ENCODE measurements around the gene FXYD7.
"Not testable (repeated sequence)": the region's sequence is repeated elsewhere in the genome, so short reads cannot be mapped to it uniquely, and the experiment has no call there.

FXYD7 gene

DNA sequence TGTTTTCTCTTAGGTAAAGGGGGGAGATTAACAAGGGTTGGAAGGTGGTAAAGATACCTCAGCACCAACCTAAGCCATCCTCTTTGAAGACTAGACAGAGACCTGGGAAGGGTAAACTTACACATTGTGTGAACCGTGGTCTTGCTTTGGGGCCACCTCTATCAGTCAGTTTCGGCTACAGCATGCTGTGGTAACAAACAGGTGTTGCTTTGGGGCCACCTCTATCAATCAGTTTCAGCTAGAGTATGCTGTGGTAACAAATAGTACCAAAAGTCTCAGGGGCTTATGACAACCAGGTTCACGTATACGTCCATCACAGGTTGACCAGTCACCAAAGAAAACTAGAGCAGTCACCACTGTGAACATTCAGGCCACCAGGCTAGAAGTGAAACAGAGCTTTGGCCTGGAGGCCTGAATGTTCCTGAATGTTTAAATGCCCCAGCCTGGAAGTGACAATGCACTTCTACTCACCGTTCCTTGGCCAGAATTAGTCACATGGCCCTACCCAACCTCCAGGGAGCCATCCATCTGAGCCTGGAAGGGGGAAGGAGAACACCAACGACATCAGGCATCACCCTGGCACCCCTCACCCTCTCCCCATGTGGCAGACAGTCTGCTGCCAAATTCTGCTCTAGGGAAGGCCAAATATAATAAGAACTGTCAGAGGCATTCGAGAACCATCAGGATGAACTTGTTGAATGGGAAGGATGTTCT is 3.8 kb downstream of the FXYD7 start:
- no peak for DNase-seq

DNA sequence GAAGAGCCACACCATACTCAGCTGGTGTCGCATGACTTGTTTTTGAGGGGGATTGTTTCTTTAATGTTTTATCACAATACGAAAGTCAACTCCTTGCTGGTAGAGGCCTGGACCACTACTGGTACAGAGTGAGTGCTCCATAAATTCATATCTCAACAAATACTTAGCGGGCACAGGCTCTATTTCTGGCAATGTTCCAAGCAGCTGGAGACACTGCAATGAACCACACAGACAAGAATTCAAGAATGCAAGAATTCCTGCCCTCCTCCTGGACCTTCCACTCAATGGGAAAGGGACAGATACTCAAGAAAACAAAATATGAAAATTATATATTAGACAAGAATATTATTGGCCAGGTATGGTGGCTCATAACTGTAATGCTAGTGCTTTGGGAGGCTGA is 6.4 kb downstream of the FXYD7 start:
- DNase-seq = no peak

DNA sequence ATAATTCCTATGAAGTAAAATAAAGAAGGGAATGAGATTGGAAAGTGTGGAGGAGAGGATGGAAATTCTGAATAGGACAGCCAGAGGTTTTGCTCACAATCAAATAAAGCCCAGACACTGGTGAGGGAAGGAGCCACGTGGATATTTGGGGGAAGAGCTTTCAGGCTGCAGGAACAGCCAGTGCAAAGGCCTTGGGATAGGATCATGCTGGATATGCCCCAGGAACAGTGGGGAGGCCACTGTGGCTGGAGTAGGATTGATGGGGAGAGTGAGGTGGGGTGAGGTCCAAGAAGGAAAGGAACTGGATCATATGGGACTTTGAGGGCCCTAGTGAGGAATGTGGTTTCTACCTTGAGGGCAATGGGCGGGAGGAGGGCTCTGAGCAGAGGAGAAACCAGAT is 7.4 kb downstream of the FXYD7 start:
- DNase-seq = no peak

DNA sequence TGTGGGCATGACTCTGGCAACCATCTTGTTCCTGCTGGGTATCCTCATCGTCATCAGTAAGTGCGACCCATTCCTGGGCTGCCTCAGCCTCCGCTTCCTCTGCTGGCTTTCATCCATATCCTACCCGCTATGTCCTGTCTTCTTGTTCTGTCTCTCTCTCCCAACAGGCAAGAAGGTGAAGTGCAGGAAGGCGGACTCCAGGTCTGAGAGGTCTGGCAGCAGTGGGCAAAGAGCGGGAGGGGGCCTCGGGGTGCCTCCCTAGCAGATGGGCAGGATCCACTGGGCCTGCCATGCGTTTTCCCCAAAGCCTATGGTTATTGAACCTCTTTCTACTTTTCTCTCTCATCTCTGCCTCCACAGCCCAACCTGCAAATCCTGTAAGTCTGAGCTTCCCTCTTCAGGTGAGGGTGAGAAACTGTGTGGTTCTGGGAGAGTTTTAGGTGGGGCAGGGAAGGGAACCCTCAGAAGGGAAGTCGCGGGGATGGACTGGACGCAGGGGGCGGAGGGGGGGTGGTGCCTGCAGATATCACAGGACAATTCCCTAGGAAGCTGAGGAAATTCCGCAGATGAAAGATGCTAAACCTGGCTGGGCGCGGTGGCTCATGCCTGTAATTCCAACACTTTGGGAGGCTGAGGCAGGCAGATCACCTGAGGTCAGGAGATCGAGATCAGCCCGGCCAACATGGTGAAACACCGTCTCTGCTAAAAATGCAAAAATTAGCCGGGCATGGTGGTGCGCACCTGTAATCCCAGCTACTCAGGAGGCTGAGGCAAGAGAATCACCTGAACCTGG is 8.4 kb downstream of the FXYD7 start:
- no peak for DNase-seq

DNA sequence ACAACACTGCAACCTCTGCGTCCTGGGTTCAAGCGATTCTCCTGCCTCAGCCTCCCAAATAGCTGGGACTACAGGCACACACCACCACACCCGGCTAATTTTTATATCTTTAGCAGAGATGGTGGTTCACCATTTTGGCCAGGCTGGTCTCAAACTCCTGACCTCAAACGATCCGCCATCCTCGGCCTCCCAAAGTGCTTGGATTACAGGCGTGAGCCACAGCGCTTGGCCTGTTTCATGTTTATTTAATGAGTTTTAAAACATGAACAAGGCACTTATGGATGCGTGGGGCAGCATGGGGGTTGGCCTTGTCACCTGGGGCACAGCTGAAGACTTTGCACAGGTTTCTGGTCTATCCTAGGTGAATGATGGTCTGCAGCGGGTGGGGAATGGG is 10.1 kb downstream of the FXYD7 start:
- DNase-seq = not testable (repeated sequence)

DNA sequence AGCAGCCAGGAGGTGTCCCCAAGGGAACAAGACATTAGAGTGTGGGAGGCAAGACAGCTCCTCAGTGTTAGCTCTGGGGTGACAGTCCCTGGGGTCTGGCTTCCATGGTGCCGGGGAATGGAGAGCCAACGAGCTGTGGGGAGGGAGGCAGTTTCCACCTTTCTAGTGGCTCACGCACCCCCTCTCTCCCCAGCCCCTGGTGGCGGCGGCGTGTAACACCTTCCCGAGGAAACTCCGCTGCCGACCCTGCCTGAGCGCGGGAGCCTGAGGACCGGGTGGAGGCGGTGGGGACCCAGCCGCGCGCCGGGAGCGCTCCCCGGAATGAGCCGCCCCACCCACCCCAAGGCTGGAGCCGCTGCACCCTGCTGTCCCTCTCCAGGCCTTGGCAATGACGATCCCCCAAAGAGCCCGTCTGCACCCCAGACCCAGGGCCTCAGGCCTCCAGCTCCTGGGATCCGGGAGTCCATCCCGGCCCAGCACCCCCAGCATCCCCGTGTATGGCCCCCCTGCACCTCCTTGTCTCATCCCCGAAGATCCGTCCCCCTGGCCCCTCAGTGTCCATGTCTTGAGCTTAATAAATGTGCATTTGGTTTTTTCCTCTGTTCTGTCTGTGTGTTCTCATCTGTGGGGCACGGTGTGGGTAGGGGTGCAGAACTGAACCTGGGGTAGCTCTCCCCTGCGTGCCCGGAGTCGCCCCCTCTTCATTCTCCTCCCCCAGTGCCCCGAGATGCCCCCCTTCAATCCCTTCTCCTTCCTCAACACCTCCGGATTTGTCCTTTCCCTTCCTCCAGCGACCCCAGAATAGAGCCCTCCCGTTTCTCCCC is 10.9 kb downstream of the FXYD7 start:
- DNase-seq = no peak

DNA sequence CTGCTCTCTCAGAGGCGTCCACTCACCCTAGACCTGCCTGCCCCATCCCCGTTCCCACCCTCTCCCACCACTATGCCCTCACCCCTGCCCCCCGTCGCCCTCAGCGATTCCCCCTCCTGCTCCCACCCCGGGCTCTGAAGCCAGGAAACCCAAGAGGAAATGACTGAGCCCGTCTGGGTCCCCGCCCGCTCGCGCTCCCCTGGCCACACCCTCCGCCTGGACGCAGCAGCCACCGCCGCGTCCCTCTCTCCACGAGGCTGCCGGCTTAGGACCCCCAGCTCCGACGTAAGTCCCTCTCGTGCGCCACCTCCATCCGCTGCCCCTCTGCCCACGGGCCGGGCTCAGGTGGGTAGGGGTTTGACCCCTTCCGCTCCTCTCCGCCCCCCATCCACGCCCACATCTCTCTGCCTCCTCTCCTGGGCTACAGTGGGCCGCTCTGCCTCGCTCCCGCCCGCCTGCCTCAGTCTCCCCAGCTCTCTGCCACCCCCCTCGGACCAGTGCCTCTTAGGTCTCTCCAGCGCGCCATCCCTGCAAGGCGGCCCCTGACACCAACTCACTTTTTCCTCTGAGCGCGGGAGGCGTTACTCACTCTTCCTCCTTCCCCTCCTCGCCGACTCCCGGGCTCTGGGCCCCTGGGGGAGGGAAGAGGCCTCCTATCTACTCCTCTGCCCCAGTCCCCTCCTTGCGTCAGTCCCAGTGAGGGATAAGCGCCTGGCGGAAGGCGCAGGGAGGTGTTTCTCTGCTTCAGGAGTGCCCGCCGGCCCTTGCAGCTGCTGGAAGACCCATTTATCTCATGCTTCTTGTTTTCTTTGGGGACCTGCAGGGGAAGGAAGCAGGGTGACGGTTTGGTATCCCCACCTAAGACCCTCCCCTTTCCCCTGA is 11.7 kb downstream of the FXYD7 start, which contains the start of gene FXYD5:
Gene FXYD5 (plus strand): TSS at position 211 of the 882 bp plus-strand sequence. CDS start 816 bp downstream, outside the sequence.
- no peak for DNase-seq

DNA sequence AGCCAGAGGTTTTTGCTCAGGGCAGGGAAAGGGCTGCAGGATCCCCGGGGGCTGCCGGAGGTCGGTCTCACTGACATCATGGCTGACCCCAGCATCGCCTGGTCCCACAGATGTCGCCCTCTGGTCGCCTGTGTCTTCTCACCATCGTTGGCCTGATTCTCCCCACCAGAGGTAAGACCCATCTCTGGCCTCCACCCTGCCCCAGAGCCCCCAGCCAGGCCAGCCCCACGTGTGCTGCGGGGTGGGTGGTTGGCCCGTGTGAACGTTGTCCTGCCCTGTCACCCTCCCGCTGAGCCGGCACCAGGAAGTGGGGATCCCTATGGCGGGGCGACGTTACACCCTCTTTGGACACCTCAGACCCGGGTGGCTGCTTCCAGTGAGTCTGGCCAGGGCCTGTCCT is 12.4 kb downstream of the FXYD7 start:
- DNase-seq = no peak

DNA sequence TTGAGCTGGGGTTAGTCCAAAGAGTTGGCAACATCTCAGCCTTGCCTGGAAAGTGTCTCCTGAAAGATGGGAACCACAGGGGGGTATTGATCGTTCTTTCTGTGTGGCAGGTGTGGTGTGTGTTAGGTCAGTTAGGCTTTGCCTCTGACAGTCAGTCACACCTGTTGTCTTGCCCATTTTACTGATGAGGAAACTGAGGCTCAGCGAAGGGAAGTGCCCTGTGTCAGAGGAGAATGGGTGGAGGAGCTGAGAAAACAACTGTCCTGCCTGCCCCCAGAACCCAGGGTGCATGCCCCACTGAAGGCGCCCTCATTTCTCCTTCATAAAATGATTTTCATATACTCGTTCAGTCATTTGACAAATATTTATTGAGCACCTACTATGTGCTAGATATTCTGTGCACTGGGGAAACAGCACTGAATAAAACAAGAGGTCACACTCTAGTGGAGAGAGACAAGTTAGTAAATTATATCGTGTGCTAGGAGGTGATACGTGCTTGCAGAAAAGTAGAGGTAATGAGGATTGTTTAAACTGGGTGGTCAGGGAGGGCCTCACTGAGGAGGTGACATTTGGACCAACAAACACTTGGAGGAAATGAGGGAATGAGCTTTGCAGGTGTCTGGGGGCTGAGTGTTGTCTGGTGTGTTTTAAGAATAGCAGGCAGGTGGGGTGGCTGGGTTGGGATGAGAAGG is 13.1 kb downstream of the FXYD7 start:
- DNase-seq = no peak

DNA sequence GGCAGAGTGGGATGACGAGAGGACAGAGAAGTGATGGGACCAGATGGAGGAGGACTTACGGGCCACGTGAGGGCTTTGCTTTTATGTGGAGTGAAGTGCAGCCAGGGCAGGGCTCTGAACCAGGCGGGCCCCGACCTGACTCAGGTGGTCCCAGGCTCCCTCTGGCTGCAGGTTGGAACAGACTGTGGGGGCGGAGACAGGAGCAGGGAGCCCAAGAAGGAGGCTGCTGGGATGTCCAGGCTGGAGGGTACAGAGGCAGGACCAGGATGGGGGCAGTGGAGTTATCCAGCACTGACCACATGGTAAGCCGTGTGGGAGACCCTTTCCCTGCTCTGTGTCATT is 13.6 kb downstream of the FXYD7 start:
- no peak for DNase-seq

DNA sequence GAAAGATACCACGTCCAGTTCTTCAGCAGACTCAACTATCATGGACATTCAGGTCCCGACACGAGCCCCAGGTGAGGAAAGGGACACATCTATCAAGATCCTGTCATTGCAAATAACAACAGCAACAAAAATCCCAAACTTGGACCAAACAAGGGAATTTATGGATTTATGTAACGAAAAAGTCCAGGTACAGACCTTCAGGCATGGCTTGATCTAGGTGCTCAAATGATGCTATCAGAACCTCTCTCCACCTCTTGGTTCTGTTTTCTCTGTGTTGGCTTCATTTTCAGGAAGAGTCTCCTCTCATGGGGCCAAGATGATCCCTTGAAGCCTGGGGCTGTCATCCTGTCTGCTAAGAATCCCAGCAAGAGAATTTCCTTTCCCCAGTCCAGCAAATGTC is 14.4 kb downstream of the FXYD7 start:
- no peak for DNase-seq

DNA sequence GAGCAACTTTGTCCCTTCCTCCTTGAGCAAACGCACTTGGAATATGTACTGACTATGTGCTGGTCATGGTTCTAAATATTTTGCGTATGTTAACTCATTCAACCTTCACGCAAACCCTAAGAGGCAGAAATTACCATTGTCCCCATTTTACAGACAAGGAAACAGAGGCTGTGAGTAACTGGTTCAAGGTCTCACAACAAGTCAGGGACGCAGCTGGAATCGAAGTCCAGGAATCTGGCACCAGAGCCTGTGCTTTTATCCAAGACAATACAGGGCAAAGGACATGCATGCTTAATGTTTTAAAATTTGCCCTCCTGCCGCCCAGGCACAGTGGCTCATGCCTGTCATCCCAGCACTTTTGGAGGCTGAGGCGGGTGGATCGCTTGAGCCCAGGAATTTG is 16.6 kb downstream of the FXYD7 start:
- DNase-seq = no peak

DNA sequence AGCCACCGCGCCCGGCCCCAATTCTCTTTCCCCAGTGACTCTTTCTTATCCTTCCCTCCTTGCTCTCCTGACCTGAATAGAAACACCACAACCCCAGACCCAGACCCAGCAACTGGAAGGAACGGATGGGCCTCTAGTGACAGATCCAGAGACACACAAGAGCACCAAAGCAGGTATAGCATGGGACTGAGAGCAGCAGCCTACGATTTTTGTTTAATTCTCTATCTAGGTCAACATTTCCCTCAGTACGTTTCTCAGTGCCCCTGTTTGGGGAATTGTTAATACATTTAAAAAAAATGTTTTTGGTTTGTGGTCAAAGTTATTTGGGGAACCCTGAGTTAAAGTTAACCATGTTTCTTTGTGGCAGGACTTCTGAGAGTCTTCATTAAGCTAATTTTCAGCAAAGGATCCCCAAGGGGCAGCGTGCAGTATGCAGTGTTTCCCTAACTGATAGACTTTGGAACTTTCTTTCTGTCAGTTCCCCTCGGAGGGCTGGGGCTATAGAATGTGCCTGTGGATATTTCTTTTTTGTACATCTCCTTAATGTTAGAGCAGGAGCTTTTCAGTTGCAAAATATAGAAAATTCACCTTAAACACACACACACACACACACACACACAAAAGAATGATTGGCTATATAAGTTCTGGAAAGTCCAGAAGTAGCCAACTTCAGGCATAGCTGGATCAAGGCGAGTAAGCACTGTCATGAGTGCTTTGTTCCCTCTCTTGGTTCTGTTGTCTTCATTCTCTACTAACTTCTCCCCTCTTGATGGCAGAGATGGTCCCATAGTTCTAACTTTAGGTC is 17.8 kb downstream of the FXYD7 start:
- no peak for DNase-seq

DNA sequence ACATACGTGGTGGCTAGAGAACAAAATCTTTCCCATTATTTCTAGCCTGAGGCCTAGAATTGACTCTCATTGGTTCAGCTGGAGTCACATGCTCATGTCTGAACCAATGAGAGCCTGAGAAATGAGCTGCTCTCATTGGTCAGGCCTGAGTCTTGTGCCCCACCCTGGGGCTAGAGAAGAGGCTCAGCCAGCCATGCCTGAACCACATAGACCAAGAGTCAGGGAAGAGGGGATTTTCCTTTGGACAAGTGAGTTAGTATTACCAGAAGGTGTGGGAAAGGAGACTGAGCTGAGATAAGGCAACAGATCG is 18.3 kb downstream of the FXYD7 start:
- DNase-seq = no peak

DNA sequence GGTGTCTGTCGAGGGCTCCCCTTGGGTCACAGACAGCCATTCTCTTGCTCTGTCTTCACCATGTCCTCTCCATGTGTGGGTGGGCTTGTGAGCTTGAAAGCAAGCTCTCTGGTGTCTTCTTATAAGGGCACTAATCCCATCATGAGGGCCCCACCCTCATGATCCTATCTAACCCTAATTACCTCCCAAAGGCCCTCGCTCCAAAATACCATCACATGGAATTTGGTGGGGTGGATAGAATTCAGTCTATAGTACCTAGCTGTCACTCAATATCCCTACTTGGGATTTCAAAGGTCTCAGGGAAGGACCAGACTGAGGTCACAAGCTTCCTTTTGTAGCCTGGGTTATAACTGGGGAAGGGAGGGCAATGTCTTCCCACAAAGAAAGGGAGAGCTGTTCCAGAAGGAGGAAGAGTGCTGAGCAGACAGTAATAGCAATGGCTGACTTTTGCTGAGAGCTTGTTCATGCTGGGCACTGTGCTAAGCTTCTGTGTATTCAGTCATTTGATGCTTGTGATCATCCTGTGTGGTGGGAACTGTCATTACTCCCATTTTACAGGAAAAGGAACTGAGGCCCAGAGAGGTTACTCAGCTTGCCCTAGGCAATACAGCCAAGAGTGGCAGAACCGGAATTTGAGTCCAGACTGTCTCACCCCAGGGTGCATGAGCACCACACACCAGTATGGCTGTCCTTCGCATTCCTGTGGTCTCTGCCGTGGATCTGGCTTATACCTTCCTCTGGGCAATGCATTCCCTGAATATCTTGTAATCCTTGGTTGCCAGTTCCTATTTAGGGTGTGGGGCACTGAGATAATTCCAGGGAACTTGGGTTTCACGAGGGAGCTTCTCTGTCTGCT is 19.6 kb downstream of the FXYD7 start:
- DNase-seq = no peak

DNA sequence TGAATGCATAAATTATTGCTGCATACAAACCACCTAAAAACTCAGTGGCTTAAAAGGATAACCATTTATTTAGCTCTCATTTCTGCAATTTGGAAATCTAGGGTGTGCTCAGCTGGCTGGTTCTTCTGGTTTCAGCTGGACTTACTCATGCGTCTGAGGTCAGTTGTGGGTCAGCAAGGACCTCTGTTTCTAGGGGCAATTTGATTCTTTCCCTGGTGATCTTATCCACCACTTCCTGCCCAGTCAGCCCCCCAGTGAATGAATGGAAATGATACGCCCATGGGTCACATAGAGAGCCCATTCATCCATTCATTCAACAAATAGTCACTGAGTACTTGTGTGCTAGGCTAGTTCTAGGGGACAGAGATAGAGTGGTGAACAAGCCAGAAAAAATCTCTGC is 21.4 kb downstream of the FXYD7 start:
- no peak for DNase-seq

DNA sequence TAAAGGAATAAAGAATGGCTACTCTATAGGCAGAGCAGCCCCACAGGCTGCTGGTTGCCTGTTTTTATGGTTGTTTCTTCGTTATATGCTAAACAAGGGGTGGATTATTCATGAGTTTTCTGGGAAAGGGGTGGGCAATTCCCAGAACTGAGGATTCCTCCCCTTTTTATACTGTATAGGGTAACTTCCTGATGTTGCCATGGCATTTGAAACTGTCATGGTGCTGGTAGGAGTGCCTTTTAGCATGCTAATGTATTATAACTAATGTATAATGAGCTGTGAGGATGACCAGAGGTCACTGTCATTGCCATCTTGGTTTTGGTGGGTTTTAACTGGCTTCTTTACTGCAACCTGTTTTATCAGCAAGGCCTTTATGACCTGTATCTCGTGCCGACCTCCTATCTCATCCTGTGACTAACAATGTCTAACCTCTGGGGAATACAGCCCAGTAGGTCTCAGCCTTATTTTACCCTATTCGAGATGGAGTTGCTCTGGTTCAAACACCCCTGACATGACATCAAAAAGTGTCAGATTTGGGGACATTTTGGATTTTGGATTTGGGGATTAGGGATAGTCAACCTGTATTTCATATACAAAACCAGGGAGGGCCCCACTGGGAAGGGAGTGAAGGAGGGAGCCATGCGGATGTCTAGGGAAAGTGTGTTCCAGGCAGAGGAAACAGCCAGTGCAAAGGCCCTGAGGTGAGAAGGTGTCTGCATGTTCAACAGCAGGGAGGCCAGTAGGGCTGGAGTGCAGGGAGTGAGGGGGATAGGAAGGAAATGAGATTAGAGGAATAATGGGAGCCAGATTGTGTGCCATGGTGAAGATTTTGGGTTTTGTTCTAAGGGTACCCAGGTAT is 22.4 kb downstream of the FXYD7 start:
- DNase-seq = no peak

DNA sequence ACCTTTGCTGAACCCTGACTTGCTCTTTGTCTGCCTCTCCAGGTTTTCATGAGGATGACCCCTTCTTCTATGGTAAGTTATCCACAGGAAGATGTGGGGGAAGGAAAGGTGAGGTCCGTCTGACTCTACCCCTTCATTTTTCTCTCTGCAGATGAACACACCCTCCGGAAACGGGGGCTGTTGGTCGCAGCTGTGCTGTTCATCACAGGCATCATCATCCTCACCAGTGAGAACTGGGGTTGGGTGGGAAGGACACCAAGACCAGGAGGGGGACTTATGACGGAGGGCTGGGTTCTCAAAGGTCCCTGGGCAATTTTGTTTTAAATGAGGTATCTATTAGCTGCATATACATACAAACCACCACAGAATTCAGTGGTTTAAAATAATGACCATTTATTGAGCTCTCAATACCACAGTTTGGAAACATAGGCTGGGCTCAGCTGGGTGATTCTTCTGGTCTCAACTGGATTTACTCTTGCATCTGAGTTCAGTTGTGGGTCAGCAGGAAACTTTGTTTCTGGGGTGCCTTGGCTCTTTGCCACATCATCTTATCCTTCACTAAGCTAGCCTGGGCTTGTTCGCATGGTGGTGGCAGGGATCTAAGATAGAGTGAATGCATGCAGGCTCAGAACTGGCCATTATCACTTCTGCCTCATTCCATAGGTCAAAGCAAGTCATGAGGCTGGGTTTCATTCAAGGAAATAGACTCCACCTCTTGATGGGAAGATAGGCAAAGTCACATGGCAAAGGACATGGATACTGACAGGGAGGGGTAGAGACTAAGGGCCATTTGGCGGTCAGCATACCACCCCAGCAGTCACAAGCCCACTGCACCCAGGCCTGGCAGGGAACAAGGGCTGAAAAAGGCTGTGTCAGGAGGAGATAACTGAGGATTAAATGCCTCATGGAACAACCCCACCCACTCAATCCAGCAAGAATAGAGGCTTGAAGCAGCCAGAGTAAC is 23.3 kb downstream of the FXYD7 start:
- DNase-seq = no peak
